NCI-H1092 (cell line): ENCODE results near the gene SPACA7.

Experiments used
- DNase-seq: peaks from one replicate; lab custom pipeline; 2025; lab: John Stamatoyannopoulos, UW

SPACA7 gene

DNA sequence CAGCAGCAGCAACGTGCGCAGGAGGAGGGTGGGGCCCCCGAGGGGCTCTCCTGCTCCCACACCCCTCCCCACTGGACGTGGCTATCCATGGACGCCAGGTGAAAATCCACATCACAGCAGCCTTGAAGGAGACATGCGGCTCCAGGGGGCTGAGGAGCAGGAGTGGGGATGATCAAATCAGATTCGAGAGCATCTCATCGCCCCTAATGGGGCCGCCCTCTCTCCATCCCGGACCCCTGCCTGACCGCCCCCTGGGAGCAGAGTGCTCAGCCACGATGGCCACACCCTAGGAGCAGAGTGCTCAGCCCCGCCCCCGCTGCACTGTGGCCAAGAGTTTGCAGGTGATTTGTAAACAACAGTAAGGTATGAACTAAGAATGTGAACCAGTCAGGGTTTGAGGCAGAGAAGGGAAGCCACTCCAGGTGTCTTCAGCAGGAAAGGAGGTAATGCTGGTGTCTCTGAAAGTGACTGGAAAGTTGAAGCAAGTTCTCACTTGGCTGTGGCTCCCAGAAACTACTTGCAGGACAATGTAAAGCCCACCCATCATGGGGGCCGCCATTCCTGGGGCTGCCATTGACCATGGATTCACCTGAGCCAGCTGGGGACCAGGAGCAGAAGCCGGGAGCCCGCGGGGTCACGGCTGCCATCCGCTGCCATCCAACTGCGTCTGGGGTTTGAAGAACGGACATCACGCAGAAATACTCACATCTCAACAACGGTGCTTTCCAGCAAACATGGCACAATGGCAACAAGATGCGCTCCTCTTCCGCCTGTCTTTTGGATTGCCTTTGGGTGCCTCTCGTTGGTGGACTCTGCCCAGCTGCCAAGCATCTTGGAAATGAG, 71.8 kb downstream of the SPACA7 start:
- DNase-seq: no peak

DNA sequence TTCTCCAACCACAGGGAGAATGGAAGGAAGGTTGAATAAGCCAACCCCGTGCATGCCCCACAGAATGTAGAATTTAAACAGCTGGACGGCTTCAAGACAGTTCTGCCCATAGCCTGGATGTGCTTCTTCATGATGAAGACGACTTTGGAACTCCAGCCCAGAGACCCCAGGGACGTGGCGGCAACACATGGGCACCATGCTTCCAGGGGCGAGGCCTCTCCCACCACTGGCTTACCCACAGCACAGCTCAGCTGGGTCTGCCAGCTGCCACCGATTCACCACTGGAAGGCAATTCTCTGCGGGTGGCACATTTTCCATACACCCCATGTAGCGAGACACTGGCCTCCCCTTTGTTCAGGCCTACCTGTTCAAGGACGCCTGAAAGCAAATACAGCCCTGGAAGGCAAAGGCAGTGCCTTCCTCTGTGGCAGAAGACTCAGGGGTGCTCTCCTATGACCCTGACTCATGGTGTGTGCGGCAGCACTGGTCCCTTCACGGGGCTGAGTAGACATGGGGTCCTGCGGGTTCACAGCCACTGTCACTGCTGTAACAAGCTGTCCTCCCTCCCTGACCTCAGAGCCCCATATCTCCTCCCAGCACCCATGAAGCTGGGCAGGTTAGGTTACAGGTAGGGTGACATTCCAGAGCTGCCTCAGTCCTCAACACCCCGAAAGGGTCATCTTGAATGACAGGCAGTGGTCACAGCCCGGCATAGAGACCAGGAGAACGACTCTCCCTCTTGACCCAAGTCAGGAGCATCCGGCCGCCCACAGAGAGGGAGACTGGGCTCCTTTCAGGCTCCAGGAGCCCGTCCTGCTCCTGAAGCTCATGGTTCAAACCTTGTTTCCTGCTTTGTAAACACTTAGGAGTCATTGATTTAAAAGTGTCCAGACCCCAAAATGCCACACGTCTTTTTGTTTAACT, 72.7 kb downstream of the SPACA7 start:
- DNase-seq: no peak

DNA sequence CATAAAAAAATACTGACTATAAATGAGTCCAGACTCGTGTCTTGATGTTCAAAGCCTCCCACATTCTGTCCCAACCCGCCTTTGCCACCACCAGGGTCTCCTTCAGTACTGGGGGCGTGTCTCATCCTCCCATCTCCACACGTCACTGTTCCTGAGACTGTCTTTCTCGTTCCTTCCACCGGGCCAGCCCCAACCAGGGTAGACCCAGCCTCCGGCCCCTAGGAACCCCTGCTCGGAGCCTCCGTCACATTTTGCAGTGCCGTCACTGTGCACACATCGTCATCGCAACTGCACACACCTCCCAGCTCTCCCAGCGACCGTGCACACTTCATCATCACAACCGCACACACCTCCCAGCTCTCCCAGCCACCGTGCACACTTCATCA, 73.4 kb downstream of the SPACA7 start:
- no peak for DNase-seq

DNA sequence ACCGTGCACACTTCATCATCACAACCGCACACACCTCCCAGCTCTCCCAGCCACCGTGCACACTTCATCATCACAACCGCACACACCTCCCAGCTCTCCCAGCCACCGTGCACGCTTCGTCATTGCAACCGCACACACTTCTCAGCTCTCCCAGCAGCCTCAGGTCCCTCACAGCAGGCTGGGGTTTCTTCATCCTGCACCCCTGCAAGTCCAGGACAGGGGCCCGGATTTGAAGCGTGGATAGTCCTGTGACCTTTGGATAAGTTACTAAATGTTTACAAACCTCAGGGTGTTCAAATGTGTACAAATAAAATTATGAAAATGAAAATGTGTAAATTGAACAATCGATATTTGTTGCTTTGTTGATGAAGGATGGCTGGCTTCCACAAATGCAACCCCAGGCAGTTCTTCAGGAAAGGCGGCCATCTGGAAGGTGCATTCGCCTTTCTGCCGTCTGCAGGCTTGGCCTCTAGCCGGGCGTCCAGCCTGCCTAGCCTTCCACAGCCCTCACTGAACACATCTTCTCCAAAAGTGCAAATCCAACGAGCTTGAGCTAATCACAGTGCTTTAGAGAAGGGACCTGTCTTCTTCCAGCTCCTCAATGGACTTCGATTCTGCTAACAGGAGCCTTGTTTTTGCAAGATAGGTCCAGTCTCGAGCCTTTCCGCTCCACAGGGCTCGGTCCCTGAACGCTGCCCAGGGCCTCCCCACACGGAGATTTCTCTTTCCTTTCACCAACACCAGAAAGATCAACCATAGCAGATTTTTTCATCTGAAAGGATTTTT, 74.2 kb downstream of the SPACA7 start:
- DNase-seq: no peak

DNA sequence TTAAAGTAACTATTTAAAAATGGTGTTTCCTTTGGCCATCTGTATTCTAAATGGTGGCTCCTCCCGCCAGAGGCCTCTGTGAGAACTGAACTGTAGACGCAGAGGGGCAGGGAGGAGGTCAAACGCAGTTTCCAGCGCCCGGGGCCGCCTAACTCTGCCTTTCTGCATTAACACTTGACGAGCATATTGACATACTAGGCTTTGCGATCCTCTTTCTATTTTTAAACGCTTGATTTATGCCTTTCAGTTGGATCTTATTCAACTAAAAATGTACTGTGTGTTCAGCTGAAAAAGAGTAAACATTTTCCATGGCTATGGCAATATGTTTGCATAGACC, 74.7 kb downstream of the SPACA7 start:
- peak; percentile 79 for DNase-seq

DNA sequence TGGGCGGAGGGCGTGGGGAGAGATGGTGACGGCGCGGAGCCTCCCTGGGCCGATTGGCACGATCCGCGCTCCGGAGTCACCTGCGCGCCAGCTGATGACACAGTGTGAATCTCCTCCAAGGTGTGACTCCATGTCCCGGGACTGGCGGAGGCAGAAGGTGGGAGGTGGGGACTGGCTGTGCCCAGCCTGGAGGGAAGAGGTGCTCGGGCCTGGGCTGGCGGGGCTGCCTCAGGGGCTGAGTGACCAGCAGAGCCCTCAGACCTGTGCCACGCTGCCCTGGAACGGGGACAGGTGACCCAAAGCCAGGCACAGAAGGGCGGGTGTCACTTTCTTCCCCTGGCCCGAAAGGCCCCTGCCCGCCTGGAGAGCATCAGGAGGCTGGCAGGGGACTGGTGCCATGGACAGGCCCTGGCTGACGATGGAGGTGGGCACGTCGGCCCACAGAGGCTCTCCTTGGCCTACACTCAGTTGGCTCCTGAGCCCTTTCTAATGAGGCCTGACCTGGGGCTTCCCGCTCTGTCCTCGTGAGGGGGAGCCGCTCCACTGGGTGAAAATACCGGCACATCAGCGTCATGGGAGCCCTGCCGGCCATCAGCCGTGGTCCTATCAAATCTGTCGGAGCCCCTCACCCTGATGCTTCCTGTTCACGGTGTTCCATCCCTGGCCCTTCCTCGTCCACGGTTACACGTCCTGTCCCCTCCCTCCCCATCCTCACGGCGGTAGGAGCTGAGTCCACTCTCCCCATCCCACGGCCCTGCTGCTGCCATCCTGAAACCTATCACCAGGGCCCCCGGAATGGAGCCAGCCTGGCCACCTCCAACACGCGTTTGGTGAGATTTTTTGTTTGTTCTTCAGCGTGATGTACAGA, 75.6 kb downstream of the SPACA7 start:
- no peak for DNase-seq

DNA sequence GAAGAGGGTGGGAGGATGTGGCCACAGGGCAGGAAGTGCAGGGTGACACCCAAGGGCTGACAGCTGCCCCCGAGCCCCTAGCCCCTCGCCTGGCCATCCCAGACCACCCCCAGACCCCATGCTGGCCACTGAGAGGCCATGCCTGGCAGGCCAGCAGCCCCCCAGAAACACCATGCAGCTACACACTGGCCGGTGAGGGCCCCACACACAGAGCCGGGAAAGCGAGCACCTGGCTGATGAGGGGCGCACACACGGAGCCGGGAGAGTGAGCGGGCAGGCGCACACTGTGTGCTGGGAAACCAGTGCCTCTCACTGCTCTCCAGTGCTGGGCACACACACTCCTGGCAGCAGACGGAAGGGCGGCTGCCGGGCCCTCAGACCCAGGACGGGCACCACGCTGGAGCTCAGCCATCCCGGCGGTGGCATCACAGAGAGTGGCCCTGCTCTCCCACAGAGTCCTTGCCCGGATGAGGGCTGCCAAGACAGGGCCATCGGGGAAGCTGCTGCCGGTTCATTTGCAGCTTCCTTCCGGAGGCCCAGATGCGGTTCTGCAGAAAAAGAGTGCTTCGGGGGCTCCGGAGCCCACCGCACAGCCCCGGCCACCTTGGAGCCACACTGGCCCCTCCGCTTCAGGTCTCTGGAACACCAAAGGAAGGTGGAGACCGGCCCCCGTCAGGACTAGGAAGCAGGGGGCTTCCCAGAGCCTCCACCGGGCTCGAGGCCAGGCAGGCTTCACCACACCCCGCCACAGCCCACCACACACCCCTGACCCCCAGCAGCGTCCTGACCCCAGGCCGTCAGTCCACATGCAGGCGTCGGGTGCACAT, 76.4 kb downstream of the SPACA7 start:
- DNase-seq: no peak

DNA sequence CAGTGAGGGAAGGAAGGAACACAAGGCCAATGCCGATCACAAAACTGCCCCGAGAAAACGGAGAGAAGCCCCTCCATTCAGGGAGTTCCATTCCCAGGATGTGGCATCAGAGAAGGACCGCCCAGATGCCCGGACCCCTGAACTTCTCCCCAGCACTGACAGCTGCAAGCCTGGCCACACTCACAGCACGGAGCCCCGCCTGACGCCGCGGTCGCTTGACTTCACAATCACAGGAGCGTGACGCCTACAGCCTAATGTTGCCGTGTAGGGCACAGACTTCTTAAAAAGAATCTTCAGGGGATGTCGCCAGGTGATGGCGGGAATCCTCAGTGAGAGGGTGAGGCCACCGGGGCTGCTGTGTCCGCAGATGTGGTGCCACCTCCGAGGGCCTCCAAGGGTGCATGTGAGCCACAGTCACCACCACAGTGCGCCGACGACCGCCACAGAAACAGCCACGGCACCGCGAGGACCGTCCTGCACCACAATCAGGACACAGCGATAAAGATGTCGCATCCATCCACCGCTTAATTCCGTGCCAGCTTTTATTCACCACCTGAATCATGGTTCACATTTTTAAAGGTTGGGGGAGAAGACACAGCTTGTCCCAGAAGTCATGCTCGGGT, 77.2 kb downstream of the SPACA7 start:
- DNase-seq: no peak

DNA sequence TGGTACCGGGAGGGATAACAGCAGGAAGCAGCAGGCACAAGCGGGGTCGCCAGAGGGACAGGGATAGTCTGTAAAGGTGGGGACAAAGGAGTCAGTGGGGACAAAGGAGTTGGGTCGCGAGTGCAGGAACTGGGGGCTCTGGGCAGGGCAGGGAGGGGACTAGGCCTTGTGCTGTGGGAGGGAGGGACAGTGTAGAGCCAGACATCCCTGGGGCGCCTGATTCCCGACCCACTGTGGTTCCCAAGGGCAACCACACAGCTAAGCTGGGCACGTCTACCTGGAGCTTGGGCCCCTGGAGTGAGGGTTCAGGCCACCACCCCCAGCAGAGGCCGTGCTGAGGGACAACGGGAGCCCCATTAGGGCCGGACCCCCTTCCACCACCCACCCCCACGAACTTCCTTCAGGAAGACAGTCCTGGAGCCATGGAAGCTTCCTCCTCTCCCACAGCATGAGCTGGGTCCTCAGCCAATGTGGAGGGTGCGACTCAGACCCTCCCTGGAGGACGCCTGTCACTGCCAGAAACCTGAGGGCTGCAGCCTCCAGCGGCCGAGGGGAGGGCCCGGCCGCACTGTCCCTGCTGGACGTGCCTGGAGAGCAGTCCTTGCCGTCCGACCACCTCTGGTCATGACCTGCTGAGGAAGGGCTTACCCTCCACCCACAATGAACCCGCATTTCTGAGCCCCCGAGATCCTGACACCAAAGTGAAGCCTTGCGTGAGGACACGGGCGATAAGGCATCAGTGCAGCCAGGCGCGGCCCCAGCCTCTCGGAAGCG, 77.9 kb downstream of the SPACA7 start:
- no peak for DNase-seq

DNA sequence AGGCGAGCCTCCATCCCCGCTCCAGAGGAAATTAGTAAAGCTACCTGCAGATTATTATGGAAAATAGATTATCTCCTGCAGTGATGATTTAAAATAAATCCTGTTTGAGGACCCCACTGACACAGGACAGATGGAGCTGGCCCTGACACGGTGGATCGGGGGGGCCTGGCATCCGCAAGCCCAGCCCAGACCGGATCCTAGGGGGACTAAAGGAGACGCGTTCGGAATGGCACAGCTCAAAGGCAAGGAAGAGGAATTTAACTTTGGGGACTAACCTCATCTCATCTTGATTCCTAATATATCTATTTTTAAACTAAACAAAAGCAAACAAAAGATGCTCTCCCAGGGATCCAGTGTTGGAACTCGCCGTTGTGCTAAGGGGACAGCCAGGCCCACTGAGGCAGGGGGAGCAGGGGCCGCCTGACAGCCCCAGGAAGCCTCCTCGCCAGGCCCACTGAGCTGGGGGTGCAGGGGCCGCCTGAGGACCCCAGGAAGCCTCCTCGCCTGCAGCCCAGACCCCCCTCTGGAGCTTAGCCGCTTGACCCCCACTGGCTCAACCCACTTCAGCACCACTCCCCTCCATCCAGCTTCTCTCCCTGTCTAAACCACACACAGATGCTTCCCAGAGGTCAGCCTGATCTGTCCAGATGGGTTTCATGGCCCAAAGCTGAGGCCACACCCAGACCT, 78.6 kb downstream of the SPACA7 start:
- no peak for DNase-seq

DNA sequence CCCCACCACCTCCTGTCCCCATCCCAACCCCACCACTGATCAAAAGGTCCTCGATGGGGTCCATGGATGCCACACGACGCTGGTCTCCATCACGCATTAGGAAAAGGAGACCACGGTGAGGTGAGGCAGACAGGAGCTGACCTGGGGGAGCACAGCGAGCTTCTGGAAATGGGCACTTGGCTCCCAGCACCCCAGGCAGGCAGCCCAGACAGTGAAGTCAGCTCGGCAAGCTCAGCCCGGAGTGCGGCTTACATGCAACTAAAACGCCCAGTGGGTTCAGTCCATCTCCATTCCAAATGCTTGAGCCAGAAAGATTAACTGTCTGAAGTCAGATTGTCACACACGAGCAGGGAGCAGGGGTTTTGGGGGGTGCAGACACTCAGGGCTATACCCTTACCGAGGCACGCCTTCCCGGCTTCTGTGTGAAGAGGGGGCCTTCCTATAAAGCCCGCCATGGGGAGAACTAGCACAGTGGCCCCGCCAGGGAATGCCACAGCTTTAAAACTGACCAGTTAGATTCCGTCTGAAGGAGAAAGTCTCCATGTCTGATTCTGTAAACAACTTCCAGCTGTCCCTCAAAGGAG, 79.4 kb downstream of the SPACA7 start:
- DNase-seq: no peak

DNA sequence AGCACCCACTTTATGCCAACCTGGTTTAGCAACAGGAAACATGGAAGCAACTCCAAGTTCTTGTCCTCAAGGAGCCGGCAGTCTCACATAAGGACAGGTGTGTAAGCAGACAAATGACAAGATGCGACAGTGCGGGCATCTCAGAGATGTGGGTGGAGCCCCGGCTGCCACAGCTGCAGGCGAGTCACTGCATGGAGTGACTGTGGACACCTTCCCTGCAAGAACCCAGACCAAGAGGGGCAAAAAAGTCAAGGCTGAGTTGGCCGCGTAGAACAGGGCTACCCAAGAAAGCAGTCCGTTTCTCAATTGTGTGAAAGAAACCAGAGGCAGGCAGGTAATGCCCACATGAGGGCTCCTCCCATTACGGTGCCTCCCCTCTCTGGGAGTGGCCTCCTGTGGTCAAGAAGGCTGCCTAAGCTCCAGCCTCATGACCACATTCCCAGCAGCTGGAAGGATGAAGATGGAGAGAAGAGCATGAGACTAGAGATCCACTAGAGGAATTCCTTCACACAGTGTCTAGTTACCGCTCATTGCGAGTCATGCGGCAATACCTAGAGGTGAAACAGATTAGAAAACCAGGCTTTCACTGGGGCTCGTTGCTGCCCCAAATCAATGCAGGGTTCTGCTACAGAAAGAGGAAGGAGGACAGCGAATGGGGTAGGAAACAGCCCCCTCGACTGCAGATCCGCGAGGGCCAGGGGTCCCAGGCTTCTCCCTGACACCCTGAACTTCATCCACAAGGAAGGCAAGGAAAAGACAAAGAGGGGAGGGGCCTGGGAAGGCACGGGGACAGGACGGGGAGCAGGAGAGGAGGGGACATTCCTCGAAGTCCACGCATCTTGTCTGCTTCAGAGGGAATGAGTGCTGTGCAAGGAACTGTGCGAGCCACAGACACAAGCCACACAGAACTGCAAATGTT, 80.2 kb downstream of the SPACA7 start:
- no peak for DNase-seq

DNA sequence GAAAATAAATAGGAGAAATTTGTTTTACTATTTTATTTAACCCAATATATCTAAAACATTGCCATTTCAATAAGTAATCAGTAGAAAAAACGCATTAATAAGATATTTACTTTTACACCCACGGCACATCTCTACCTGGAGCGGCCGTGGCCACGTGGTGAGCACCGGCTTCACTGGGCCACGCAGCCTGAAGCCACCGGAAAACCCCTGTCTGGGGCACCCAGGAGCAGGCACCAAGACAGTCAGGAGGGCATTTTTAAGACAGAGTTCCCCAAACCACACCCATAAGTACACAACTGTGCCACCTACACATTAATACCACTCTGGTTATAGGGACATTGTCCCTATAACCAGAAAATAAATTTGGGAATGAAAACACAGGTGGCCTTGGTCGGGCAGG, 80.9 kb downstream of the SPACA7 start:
- DNase-seq: no peak

DNA sequence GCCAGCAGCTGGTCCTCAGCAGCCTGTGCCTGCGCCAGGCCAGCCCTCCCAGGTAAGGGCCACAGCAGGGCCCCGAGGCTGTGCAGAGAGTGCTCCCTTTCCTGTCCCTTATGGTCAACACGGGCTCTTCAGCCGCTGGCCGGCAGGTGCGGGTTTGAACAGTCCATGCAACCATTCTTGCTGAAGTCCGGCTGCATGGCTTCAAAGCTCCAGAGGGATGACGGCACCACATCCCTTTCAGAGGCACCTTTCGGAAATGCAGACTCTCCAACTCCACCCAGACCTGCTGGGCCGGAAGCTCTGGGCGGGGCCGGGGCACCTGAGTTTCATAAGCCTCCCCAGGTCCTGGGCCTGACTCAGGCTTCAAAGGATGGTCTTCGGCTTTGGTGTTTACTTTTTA, 81.3 kb downstream of the SPACA7 start:
- DNase-seq: no peak

DNA sequence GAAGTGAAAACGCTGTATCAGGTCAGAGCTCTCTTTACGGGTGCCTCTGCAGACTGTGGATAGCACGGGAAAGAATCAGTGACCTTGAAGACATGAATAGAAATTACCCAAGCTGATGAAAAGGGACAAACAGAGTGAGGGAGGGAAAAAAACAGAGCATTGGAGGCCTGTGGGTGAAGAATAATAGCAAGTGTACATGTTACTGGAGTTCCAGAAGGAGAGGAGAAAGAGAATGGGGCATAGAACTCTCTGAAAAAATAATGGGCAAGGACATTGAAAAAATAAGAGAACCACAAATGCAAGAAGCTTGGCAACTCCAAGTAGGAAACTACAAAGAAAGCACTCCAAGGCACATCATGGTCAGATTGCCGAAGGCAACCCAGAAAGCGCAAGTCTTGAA, 86.3 kb downstream of the SPACA7 start:
- DNase-seq: no peak

DNA sequence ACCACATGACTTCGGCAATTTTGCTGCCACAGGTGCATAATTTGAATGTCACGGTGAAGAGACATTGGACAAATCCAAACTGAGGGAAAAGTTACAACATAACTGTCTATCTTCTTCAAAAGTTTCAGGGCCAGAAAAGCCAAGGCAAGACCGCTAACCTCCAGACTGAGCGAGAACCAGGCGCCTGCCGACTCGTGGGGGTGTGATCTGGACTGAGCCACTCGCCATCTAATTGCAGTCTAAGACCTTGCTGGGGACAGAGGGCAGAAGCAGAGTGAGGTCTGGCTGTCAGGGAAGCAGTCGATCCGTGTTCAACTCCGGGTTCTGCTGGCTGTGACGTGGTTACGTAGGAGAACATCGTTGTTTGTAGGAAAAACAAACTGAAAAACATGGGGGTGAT, 88.6 kb downstream of the SPACA7 start:
- no peak for DNase-seq
